ENCODE results near the gene NOP56. TPM values are rescaled to one million over a fixed set of nuclear protein-coding genes. Genes with fewer than 3 reads are reported as not detected.

The NOP56 gene
- total RNA-seq, 2 donors from 2014 or later: 254 to 274 TPM

DNA sequence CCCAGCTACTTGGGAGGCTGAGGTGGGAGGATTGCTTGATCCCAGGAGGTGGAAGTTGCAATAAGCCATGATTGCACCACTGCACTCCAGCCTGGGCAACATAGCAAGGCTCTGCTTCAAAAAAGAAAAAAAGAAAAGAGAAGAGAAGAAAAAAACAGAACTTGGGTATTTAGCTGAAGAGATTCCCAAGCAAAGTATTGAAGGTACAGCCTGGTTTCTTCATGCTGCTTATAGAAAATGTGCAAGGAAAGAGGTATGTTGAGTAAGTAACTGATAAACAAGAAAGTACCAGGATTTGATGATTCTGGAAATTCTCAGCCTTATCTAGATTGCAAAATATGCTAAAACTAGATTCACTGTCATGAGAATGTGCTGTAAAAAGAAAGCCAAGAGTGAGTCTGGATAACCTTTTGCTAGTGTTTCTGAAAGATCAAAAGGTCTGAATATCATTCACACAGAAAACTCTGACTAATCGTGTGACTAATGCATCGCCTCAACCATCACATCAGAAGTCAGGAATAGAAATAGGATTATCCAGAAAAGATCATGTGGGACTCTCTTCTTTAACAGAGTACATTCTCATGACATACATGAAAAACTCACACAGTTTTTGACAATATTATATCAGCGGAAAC, 32.4 kb upstream of the NOP56 start:
- Mint-ChIP-seq H3K27me3 (peaks cover 47% of the 10 kb centered on the region), H3K36me3 (ENCODE audit: low read depth) (peaks cover 2% of the 10 kb centered on the region), H3K4me1 (peaks cover 3% of the 10 kb centered on the region), H3K4me3 (no peak overlapping the region), H3K27ac (no peak overlapping the region)
- H3K9me3 ChIP-seq (ENCODE audit: control insufficient read depth, low read length, poor library complexity, severe bottlenecking): no peaks in the 10 kb centered on the region
- no peak for DNase-seq
- ATAC-seq: no peak

- H3K27ac Mint-ChIP-seq: no peak overlapping the region
- H3K36me3 Mint-ChIP-seq (ENCODE audit: low read depth): peaks cover 2% of the 10 kb centered on the region
- DNase-seq: no peak
- peaks cover 28% of the 10 kb centered on the region for H3K27me3 Mint-ChIP-seq
- no peaks in the 10 kb centered on the region for H3K9me3 ChIP-seq (ENCODE audit: control insufficient read depth, low read length, poor library complexity, severe bottlenecking)
- ATAC-seq: no peak
- no peak overlapping the region for H3K4me3 Mint-ChIP-seq
- H3K4me1 Mint-ChIP-seq: no peaks in the 10 kb centered on the region
These were observed 28.2 kb upstream of the NOP56 start for GRCh38 chr20:2624190-2624589.

- Mint-ChIP-seq H3K36me3 (ENCODE audit: low read depth) (peaks cover 2% of the 10 kb centered on the region), H3K27ac (no peak overlapping the region), H3K27me3 (peaks cover 19% of the 10 kb centered on the region), H3K4me3 (no peak overlapping the region), H3K4me1 (no peaks in the 10 kb centered on the region)
- H3K9me3 ChIP-seq (ENCODE audit: control insufficient read depth, low read length, poor library complexity, severe bottlenecking): no peaks in the 10 kb centered on the region
- no peak for DNase-seq
- no peak for ATAC-seq
These were observed 27.4 kb upstream of the NOP56 start for GRCh38 chr20:2625062-2625461.

DNA sequence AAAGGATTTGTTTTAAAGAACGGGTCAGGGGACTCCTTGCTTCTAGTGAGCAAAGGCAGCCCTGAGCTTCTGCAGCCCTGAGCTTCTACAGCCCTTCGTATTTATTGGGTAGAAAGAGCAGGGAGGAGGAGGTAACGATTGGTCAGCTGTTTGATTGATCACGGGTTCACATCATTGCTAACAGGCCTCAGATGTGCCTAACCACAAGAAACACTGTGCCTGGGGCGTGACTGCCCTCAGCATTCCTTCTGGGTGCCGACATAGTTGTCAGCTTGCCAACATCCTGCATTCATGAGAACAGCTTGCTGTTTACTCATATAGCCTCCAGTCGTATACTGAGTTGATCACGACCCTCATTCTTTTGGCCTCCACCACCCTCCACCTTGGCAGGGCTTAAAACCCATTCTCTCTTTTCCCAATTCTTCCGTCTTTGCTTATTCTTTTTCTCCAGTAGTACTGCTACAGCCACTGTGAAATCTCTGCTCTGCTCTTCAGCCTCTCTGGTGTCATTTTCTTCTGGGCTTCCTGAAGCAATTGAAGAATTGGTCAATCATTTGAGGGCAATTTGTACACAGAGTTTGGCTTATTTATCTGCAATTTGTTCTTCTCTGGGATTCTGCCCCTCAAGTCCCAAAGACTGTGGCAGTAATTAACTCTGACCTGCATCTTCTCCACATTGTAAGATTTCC, 25.4 kb upstream of the NOP56 start:
- no peak for ATAC-seq
- Mint-ChIP-seq H3K27ac (no peak overlapping the region), H3K36me3 (ENCODE audit: low read depth) (peaks cover 2% of the 10 kb centered on the region), H3K27me3 (peaks cover 8% of the 10 kb centered on the region), H3K4me1 (no peaks in the 10 kb centered on the region), H3K4me3 (no peak overlapping the region)
- H3K9me3 ChIP-seq (ENCODE audit: control insufficient read depth, low read length, poor library complexity, severe bottlenecking): peaks cover 2% of the 10 kb centered on the region
- no peak for DNase-seq

GRCh38 chr20:2631228-2631627, 21.2 kb upstream of the NOP56 start:
- no peak overlapping the region for H3K27ac Mint-ChIP-seq
- DNase-seq (no peak), ATAC-seq (no peak)
- H3K36me3 Mint-ChIP-seq (ENCODE audit: low read depth): peaks cover 2% of the 10 kb centered on the region
- H3K27me3 Mint-ChIP-seq: peaks cover 33% of the 10 kb centered on the region
- peaks cover 2% of the 10 kb centered on the region for H3K9me3 ChIP-seq (ENCODE audit: control insufficient read depth, low read length, poor library complexity, severe bottlenecking)
- H3K4me1 Mint-ChIP-seq: no peaks in the 10 kb centered on the region
- no peak overlapping the region for H3K4me3 Mint-ChIP-seq

DNA sequence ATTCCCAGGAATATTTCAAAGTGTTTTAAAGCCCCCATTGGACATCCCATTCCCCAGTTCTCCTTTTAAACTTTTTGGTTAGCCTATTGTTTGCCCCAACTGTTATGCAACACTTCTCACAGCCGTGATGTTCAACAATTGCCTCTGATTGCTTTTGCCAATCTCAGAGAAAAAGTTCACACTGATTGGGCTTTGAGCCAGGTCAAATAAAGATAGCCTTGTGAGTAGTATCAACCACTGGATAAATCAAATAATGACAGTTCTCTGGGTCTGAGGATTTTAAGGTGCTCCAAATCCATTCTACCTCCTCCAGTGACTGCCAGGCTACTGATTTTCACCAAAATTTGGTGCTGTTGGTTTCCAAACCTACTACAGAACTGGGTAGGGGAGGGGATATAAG, 19.1 kb upstream of the NOP56 start:
- peaks cover 2% of the 10 kb centered on the region for H3K9me3 ChIP-seq (ENCODE audit: control insufficient read depth, low read length, poor library complexity, severe bottlenecking)
- no peak for ATAC-seq
- no peak for DNase-seq
- H3K4me3 Mint-ChIP-seq: no peak overlapping the region
- no peaks in the 10 kb centered on the region for H3K4me1 Mint-ChIP-seq
- H3K27me3 Mint-ChIP-seq: peaks cover 25% of the 10 kb centered on the region
- H3K36me3 Mint-ChIP-seq (ENCODE audit: low read depth): no peaks in the 10 kb centered on the region
- H3K27ac Mint-ChIP-seq: no peak overlapping the region

DNA sequence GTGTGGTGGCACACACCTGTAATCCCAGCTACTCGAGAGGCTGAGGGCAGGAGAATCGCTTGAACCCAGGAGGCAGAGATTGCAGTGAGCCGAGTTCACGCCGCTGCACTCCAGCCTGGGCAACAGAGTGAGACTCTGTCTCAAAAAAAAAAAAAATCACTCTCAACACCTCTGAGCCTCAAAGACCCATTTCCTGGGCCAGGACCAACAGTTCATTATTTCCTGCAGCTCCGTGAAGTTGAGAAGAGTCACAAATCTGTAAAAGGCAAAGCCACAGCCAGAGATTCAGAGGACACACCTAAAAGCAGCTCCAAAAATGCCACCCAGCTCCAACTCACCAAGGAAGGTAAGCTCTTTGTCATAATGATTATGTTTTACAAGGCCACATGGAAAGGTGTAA, 15.2 kb upstream of the NOP56 start:
- no peak for ATAC-seq
- H3K27ac Mint-ChIP-seq: no peak overlapping the region
- H3K36me3 Mint-ChIP-seq (ENCODE audit: low read depth): no peaks in the 10 kb centered on the region
- no peaks in the 10 kb centered on the region for H3K9me3 ChIP-seq (ENCODE audit: control insufficient read depth, low read length, poor library complexity, severe bottlenecking)
- no peak for DNase-seq
- H3K4me1 Mint-ChIP-seq: no peaks in the 10 kb centered on the region
- H3K4me3 Mint-ChIP-seq: no peak overlapping the region
- peaks cover 25% of the 10 kb centered on the region for H3K27me3 Mint-ChIP-seq

GRCh38 chr20:2640260-2640659, 12.2 kb upstream of the NOP56 start:
- Mint-ChIP-seq H3K27me3 (no peaks in the 10 kb centered on the region), H3K4me1 (no peaks in the 10 kb centered on the region), H3K36me3 (ENCODE audit: low read depth) (no peaks in the 10 kb centered on the region), H3K27ac (no peak overlapping the region), H3K4me3 (no peak overlapping the region)
- H3K9me3 ChIP-seq (ENCODE audit: control insufficient read depth, low read length, poor library complexity, severe bottlenecking): no peaks in the 10 kb centered on the region
- DNase-seq (no peak), ATAC-seq (no peak)

DNA sequence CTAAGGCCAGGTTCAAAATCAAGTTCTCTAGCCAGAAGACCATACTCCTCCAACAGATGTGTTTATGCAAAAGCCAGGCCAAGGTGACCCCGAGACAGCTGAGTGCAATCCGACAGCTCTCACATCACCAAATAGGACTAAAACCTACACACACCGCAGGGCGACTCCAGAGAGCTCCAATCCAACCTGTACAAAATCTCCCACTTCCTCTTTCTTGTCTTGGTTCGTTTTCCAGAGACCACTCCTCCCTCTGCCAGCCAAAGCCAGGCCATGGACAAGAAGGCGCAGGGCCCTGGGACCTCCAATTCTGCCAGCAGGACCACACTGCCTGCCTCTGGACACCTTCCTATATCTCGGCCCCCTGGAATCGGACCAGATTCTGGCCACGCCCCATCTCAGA, 11.5 kb upstream of the NOP56 start:
- no peaks in the 10 kb centered on the region for H3K36me3 Mint-ChIP-seq (ENCODE audit: low read depth)
- no peak overlapping the region for H3K4me3 Mint-ChIP-seq
- no peaks in the 10 kb centered on the region for H3K27me3 Mint-ChIP-seq
- DNase-seq (no peak), ATAC-seq (no peak)
- H3K27ac Mint-ChIP-seq: no peak overlapping the region
- H3K9me3 ChIP-seq (ENCODE audit: control insufficient read depth, low read length, poor library complexity, severe bottlenecking): no peaks in the 10 kb centered on the region
- no peaks in the 10 kb centered on the region for H3K4me1 Mint-ChIP-seq

DNA sequence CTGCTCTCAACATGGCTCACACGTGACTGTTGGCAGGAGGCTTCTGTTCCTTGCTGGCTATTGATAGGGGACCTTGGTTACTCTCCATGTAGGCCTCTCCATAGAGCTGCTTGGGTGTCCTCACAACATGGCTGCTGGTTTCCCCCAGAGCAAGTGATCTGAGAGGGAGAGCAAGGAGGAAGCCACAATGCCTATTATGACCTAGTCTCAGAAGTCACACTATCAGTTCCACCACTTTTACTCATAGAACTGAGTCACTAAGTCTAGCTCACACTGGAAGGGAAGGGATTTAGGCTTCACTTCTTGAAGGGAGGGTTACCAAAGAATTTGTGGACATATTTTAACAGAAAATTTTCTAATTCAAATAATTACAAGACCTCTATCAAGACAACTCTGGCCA, 8.7 kb upstream of the NOP56 start:
- H3K9me3 ChIP-seq (ENCODE audit: control insufficient read depth, low read length, poor library complexity, severe bottlenecking): no peaks in the 10 kb centered on the region
- DNase-seq (no peak), ATAC-seq (no peak)
- Mint-ChIP-seq H3K4me1 (no peaks in the 10 kb centered on the region), H3K36me3 (ENCODE audit: low read depth) (no peaks in the 10 kb centered on the region), H3K27me3 (no peaks in the 10 kb centered on the region), H3K27ac (no peak overlapping the region), H3K4me3 (no peak overlapping the region)

DNA sequence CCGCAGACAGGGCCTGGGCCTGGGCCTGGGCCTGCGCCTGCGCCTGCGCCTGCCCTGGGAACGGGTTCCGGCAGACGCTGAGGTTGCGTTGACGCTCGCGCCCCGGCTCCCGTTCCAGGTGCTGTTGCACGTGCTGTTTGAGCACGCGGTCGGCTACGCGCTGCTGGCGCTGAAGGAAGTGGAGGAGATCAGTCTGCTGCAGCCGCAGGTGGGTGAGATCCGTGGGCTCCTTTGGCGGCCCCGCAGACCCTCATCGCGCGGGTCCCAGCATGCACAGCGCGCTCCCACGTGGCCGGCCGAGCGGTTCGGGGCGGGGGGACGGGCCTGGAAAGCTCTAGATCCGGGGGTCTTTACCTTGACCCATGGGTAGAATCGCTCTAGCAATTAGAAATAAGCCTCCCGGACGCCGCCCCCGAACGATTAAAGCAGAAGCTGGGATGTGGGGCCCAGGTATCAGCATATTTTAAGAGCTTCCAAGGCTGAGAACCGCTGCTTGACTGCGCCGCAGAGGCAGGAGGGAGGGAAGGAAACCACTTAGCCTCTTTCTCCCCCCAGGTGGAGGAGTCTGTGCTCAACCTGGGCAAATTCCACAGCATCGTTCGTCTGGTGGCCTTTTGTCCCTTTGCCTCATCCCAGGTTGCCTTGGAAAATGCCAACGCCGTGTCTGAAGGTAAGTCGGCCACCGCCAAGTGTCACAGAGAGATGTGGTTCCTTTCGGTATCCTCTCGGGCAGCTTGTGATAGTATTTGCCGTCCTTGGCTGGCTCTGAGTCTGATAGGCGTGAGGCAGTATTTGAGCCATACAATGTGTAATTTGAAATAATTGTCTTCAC, 508 bp downstream of the NOP56 start:
- no peaks in the 10 kb centered on the region for H3K36me3 Mint-ChIP-seq (ENCODE audit: low read depth)

DNA sequence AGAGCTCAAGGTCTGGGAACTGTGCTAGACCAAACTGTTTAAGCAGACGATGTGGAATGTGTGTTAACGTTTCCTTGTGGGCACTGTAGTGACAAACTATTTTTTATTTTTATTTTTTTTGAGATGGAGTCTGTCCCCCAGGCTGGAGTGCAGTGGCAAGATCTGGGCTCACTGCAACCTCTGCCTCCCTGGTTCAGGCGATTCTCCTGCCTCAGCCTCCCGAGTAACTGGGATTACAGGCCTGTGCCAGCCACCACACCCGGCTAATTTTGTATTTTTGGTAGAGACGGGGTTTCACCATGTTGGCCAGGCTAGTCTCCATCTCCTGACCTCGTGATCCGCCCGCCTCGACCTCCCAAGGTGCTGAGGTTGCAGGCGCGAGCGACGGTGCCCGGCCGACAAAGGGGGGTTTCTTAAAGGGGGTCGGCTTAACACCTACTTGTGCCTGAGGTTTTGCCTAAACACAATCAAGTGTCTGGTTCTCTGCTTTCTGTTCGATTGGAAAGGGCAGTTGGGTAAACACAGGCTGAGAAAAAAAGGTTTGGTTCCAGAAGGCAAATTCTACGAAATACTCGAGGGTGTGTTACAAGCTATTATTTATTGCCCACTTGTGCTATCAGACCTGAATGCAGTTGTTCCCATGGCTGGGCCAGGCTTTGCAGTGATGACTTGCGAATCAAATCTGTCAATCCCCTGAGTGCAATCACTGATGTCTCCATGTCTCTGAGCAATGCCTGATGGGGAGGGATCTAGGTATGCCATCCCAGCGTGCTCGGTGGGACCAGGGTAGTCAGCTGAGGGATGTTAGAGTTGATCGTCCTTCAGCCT, 1.3 kb downstream of the NOP56 start:
- Mint-ChIP-seq H3K4me1 (peaks cover 23% of the 10 kb centered on the region), H3K36me3 (ENCODE audit: low read depth) (peaks cover 4% of the 10 kb centered on the region)

More for the DNA sequence above, 508 bp downstream of the NOP56 start:
- H3K9me3 ChIP-seq (ENCODE audit: control insufficient read depth, low read length, poor library complexity, severe bottlenecking): no peaks in the 10 kb centered on the region
- Mint-ChIP-seq H3K4me3 (peak overlapping the region; percentile 91), H3K27ac (peak overlapping the region; percentile 91), H3K4me1 (peaks cover 20% of the 10 kb centered on the region), H3K27me3 (no peaks in the 10 kb centered on the region)
- ATAC-seq: peak; percentile 60
- no peak for DNase-seq

GRCh38 chr20:2654384-2654822, 2.0 kb downstream of the NOP56 start:
- Mint-ChIP-seq H3K4me1 (peaks cover 28% of the 10 kb centered on the region), H3K4me3 (peak overlapping the region; percentile 91), H3K27me3 (no peaks in the 10 kb centered on the region), H3K36me3 (ENCODE audit: low read depth) (peaks cover 8% of the 10 kb centered on the region), H3K27ac (peak overlapping the region; percentile 91)
- no peaks in the 10 kb centered on the region for H3K9me3 ChIP-seq (ENCODE audit: control insufficient read depth, low read length, poor library complexity, severe bottlenecking)
- ATAC-seq (no peak), DNase-seq (no peak)

More for the DNA sequence above, 1.3 kb downstream of the NOP56 start:
- Mint-ChIP-seq H3K27ac (peak overlapping the region; percentile 91), H3K4me3 (peak overlapping the region; percentile 91), H3K27me3 (no peaks in the 10 kb centered on the region)
- no peaks in the 10 kb centered on the region for H3K9me3 ChIP-seq (ENCODE audit: control insufficient read depth, low read length, poor library complexity, severe bottlenecking)
- ATAC-seq (no peak), DNase-seq (no peak)

Measured in T-helper 17 cell (primary cell).